Psoas muscle (tissue), 8 donors: ENCODE data around the gene TAS2R16. TPM values are rescaled to one million over a fixed set of nuclear protein-coding genes. Genes with fewer than 3 reads are reported as not detected.

Source experiments
- ATAC-seq, 4 donors: fragments of 200-7000 bp; cut with Tn5 transposase; one replicate each; pipeline ENCODE4 v1.9.1; 2020; ENCODE audit warnings: moderate library complexity in 3 of 4, mild to moderate bottlenecking in 2 of 4
- DNase-seq, 2 donors: peaks; one replicate each; pipeline ENCODE4 v3.0.0-alpha.2; 2020
- H3K27ac ChIP-seq: fragments of 200-600 bp; one replicate; pipeline ENCODE4 v1.8.0; 2022
- H3K27me3 ChIP-seq, 3 donors: fragments of 200-600 bp in 1 of 3; one replicate each; pipeline versions ENCODE4 v1.6.1 to v1.8.0; 2013 to 2022; ENCODE audit warnings: low read length in 2 of 3, mild to moderate bottlenecking in 2 of 3, moderate library complexity in 1 of 3; ENCODE audit not compliant: insufficient read depth in 3 of 3
- H3K36me3 ChIP-seq, 2 donors: fragments of 200-600 bp in 1 of 2; one replicate each; pipeline versions ENCODE4 v1.6.1 to v1.8.0; 2013 to 2022; ENCODE audit warnings: low read depth in 1 of 2, mild to moderate bottlenecking in 1 of 2, moderate library complexity in 1 of 2; ENCODE audit not compliant: insufficient read depth in 1 of 2
- H3K4me1 ChIP-seq: fragments of 200-600 bp; one replicate; pipeline ENCODE4 v1.8.0; 2022
- H3K4me3 ChIP-seq: fragments of 200-600 bp; one replicate; pipeline ENCODE4 v1.8.0; 2022; ENCODE audit warnings: mild to moderate bottlenecking
- H3K9me3 ChIP-seq: fragments of 200-600 bp; one replicate; pipeline ENCODE4 v1.8.0; 2022
- CTCF ChIP-seq: fragments of 200-600 bp; IDR thresholded peaks from one replicate; pipeline ENCODE4 v1.8.0; 2022; ENCODE audit warnings: antibody characterized with exemption
- WGBS, 3 donors: extraction: QIAGEN DNeasy Blood & Tissue Kit; methylation state at CpG; one replicate each; pipeline versions ENCODE4 v1.1.6 to v1.1.7; 2013; 5-methylcytosine and 5-hydroxymethylcytosine counted together
- intact Hi-C, 2 donors: fragments of 100-400 bp; cut with DNase I; formaldehyde crosslinking; loops; one replicate each; pipeline versions ENCODE4 v1.11.0 to v1.14.2; 2022
- polyA plus RNA-seq, 3 donors: library from polyadenylated mRNA; stranded (reverse); fragments of 200-250 nt; gene quantifications; one replicate each; pipeline ENCODE4 v1.2.3, GENCODE V29; 2013
- total RNA-seq, 4 donors: library from RNA; stranded (reverse); fragmentation: NEBNext Ultra II Directional in 2 of 4; extraction: Animal tissue kit (Norgen Biotek cat#: 25700) in 2 of 4; gene quantifications; one replicate each; pipeline versions ENCODE4 v1.2.1 to v1.2.4, GENCODE V29; 2021 to 2023
- donor health status: healthy with polysubstance abuse.
- donor health status: DM: no; HTN: no; CAD: no; lungs with moderate emphysema.
- donor health status: Bipolar disorder and iron deficiency.
- donor health status: healthy.
- donor health status: DM: yes; HTN: yes; CAD: no.
- donor health status: DM: no; HTN: no; CAD: no.
- donor health status: DM: no; HTN: no; CAD: no.
- donor health status: DM: yes; HTN: yes; CAD: no.

TAS2R16 gene
- total and polyA plus RNA-seq, 7 donors = not detected

- intact Hi-C loops = no loop called here
- Histone ChIP-seq H3K4me3 (no peak overlapping the region), H3K9me3 (peaks cover 2% of the 10 kb centered on the region), H3K27me3 (no peaks in the 10 kb centered on the region), H3K27ac (no peak overlapping the region), H3K36me3 (no peaks in the 10 kb centered on the region), H3K4me1 (no peaks in the 10 kb centered on the region)
- WGBS, 3 donors = 63 to 78% (median 65%) methylated on average over 1 of the region's 1 CpG
- ATAC-seq = no peak
- no peak for TF ChIP-seq CTCF
- DNase-seq = no peak
Measured at GRCh38 chr7:122983261-122983660, 12.2 kb downstream of the TAS2R16 start.

GRCh38 chr7:122975341-122975740 lies 20.2 kb downstream of the TAS2R16 start:
- H3K27me3 ChIP-seq = no peaks in the 10 kb centered on the region
- no peaks in the 10 kb centered on the region for H3K4me1 ChIP-seq
- peaks cover 3% of the 10 kb centered on the region for H3K9me3 ChIP-seq
- H3K4me3 ChIP-seq = no peak overlapping the region
- intact Hi-C loops = no loop called here
- TF ChIP-seq CTCF = no peak
- WGBS, 3 donors = 63 to 74% (median 67%) methylated on average over 1 of the region's 1 CpG
- H3K36me3 ChIP-seq = no peaks in the 10 kb centered on the region
- ATAC-seq (no peak), DNase-seq (no peak)
- H3K27ac ChIP-seq = no peak overlapping the region

GRCh38 chr7:122974229-122974628 lies 21.3 kb downstream of the TAS2R16 start:
- no peak overlapping the region for H3K27ac ChIP-seq
- no peaks in the 10 kb centered on the region for H3K4me1 ChIP-seq
- TF ChIP-seq CTCF = no peak
- no peak for ATAC-seq
- H3K4me3 ChIP-seq = no peak overlapping the region
- H3K9me3 ChIP-seq = peaks cover 3% of the 10 kb centered on the region
- 69 to 86% (median 70%) methylated on average over 2 of the region's 2 CpGs for WGBS, 3 donors
- no peaks in the 10 kb centered on the region for H3K27me3 ChIP-seq
- no peaks in the 10 kb centered on the region for H3K36me3 ChIP-seq
- intact Hi-C loops = no loop called here
- DNase-seq = no peak

- intact Hi-C loops = no loop called here
- Histone ChIP-seq H3K36me3 (no peaks in the 10 kb centered on the region), H3K4me3 (no peak overlapping the region), H3K27ac (no peak overlapping the region), H3K9me3 (no peaks in the 10 kb centered on the region), H3K4me1 (no peaks in the 10 kb centered on the region), H3K27me3 (no peaks in the 10 kb centered on the region)
- 57 to 61% (median 60%) methylated on average over 6 of the region's 6 CpGs for WGBS, 3 donors
- ATAC-seq (no peak), DNase-seq (no peak)
- TF ChIP-seq CTCF = no peak
Measured at GRCh38 chr7:122972056-122972455, 23.4 kb downstream of the TAS2R16 start.
